ENCODE data around the gene PDCD1. TPM values are rescaled to one million over a fixed set of nuclear protein-coding genes. Genes with fewer than 3 reads are reported as not detected.
"Not testable (repeated sequence)": the region's sequence is repeated elsewhere in the genome, so short reads cannot be mapped to it uniquely, and the experiment has no call there.

The PDCD1 gene
- total RNA-seq, 1 experiment from 2014 or later, result not detected

DNA sequence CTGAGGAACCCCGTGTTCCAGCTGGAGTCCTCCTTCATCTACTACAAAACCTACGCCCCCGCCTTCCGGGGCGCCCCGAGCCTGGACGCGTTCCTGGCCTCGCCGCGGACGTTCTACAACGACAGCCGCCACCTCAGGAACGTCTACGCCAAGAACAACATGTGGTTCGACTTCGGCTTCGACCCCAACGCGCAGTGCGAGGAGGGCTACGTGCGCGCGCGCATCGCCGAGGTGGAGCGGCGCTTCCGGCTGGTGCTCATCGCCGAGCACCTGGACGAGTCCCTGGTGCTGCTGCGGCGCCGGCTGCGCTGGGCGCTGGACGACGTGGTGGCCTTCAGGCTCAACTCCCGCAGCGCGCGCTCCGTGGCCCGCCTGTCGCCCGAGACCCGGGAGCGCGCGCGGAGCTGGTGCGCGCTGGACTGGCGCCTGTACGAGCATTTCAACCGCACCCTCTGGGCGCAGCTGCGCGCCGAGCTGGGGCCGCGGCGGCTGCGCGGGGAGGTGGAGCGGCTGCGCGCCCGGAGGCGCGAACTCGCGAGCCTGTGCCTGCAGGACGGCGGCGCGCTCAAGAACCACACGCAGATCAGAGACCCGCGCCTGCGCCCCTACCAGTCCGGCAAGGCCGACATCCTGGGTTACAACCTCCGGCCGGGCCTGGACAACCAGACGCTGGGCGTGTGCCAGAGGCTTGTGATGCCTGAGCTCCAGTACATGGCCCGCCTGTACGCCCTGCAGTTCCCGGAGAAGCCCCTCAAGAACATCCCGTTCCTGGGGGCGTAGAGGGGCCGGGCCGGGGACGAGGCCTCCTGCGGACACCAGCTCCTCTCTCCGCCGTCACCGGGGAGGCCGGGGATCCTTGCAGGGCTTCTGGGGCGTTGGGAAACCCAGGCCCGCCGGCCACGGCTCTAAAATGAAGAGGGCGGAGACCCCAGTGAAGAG is 55.0 kb downstream of the PDCD1 start:
- Histone ChIP-seq H3K4me1 (replicated peaks; ENCODE audit: insufficient read depth) (no peaks in the 10 kb centered on the region), H3K27ac (no peak overlapping the region), H3K79me2 (ENCODE audit: low read depth) (no peaks in the 10 kb centered on the region), H2AFZ (no peak overlapping the region), H3K36me3 (ENCODE audit: low read depth) (no peaks in the 10 kb centered on the region), H3K27me3 (ENCODE audit: insufficient read depth, low read depth) (peaks cover 8% of the 10 kb centered on the region), H3K9me3 (ENCODE audit: insufficient read depth, low read depth) (no peaks in the 10 kb centered on the region), H3K4me2 (no peak overlapping the region), H4K20me1 (ENCODE audit: insufficient read depth) (no peaks in the 10 kb centered on the region), H3F3A (ENCODE audit: insufficient read depth, low read depth) (no peaks in the 10 kb centered on the region; the same call in 1 of the 2 replicates), H3K4me3 (no peak overlapping the region), H3K9me2 (ENCODE audit: insufficient read depth) (no peaks in the 10 kb centered on the region)
- CTCF ChIA-PET, result interaction anchor here (0.6 kb wide), 1 partner anchor 1161 kb away, joined by 7 read pairs; no protein-coding TSS in a partner anchor
- DNase-seq, result peak in 1 of 2 experiments; percentile 61
- no TSS peak for BruUV-seq (replicated peaks)
- TF ChIP-seq, protein P1, sequence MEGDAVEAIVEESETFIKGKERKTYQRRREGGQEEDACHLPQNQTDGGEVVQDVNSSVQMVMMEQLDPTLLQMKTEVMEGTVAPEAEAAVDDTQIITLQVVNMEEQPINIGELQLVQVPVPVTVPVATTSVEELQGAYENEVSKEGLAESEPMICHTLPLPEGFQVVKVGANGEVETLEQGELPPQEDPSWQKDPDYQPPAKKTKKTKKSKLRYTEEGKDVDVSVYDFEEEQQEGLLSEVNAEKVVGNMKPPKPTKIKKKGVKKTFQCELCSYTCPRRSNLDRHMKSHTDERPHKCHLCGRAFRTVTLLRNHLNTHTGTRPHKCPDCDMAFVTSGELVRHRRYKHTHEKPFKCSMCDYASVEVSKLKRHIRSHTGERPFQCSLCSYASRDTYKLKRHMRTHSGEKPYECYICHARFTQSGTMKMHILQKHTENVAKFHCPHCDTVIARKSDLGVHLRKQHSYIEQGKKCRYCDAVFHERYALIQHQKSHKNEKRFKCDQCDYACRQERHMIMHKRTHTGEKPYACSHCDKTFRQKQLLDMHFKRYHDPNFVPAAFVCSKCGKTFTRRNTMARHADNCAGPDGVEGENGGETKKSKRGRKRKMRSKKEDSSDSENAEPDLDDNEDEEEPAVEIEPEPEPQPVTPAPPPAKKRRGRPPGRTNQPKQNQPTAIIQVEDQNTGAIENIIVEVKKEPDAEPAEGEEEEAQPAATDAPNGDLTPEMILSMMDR (conservative IDR thresholded peaks at IDR 0.05), result no peak
- no peak for TF ChIP-seq EZH2 (IDR thresholded peaks at IDR 0.05; ENCODE audit: low read depth)
- POLR2A ChIA-PET (ENCODE audit: unreplicated experiment), result interaction anchor here (0.6 kb wide), 1 partner anchor 27 kb away, joined by 5 read pairs; no protein-coding TSS in a partner anchor
- intact Hi-C loops (cut with micrococcal nuclease; ENCODE audit: unreplicated experiment), result no loop called here

DNA sequence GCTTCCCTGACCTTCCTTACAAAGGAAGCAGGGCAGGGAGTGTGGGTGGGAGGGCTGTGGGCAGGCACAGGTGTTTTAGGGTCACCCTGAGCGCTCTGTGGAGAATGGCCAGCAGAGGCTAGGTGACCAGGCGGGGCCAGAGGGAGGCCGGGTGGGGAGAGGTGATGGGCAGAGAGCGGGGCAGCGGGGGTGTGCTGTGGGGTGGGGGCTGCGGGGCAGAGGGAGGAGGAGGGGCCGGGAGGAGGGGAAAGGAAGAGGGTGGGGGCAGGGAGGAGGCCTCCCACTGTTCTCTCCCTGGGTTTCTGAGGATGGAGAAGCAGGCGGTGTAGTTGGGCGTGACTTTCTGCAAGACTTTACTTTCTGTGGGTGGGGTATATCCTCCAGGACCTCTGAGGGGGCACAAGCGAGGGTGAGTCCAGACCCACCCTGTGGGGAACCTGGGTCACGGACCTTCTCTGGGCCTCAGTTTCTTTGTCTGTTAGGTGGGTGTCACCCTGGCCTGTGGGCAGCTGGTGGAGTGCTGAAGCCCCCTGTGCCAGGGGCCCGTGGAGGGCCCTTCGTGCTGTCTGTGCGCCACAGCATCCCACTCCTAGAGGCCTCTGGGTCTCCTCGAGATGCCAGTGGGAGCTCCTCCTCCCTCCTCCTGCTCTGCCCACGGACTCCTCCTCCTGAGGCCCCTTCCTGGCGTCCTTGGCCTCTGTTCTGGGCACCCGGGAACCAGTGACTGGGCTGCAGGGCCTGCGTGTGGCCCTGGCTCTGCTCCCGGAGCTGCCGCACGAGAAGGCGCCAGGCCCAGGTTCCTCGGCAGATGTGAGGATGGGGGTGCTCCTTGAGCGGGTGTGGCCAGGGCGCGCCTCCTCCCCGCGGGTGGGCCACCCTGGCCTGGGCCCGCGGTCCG is 56.0 kb downstream of the PDCD1 start:
- Histone ChIP-seq H3K4me1 (replicated peaks; ENCODE audit: insufficient read depth) (no peaks in the 10 kb centered on the region), H3K9me3 (ENCODE audit: insufficient read depth, low read depth) (no peaks in the 10 kb centered on the region), H3K79me2 (ENCODE audit: low read depth) (no peaks in the 10 kb centered on the region), H2AFZ (no peak overlapping the region), H3K36me3 (ENCODE audit: low read depth) (no peaks in the 10 kb centered on the region), H3K9me2 (ENCODE audit: insufficient read depth) (no peaks in the 10 kb centered on the region), H3K27ac (no peak overlapping the region), H3K4me2 (no peak overlapping the region), H3K4me3 (no peak overlapping the region), H3F3A (ENCODE audit: insufficient read depth, low read depth) (no peaks in the 10 kb centered on the region), H4K20me1 (ENCODE audit: insufficient read depth) (no peaks in the 10 kb centered on the region), H3K27me3 (ENCODE audit: insufficient read depth, low read depth) (peaks cover 8% of the 10 kb centered on the region)
- DNase-seq, result no peak
- ChIA-PET POLR2A (ENCODE audit: unreplicated experiment) (no interaction called here), CTCF (interaction anchor here (0.6 kb wide), 1 partner anchor 1160 kb away, joined by 7 read pairs; no protein-coding TSS in a partner anchor)
- TF ChIP-seq, protein P1 (conservative IDR thresholded peaks at IDR 0.05), result no peak
- no TSS peak for BruUV-seq (replicated peaks)
- intact Hi-C loops (cut with micrococcal nuclease; ENCODE audit: unreplicated experiment), result no loop called here

DNA sequence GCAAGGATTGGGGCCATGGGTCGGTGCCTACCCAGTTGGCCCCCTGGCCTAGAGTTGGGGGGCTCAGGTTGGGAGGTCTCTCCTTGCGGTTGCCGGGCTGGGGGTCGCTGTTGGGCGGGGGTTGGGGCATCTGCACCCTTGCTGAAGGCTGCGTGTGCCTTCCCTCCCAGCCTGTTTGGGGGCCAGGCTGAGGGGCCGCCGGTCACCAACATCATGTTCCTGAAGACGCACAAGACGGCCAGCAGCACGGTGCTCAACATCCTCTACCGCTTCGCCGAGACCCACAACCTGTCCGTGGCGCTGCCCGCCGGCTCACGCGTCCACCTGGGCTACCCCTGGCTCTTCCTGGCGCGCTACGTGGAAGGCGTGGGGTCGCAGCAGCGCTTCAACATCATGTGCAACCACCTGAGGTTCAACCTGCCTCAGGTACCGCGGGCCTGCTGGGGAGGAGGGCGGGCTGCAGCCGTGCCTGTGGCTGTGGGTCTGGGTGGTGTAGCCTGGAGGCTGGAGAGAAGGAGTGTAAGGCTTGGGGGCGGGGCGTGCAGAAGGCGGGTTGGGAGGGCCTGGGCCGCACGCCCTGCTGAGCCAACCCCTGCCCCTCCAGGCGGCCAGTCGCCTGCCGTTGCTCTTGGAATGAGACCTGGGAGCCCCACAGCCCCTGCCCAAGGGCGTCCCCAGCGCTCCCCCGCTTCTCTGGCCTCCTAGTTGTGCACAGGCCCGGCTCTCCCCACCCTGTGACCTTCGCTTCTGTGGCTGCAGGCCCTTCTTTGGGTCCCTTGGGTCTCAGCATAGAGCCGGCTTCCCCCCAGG is 56.9 kb downstream of the PDCD1 start:
- TF ChIP-seq, protein P1 (conservative IDR thresholded peaks at IDR 0.05), result no peak
- no peak for TF ChIP-seq EZH2 (IDR thresholded peaks at IDR 0.05; ENCODE audit: low read depth)
- Histone ChIP-seq H3K9me3 (ENCODE audit: insufficient read depth, low read depth) (no peaks in the 10 kb centered on the region), H2AFZ (no peak overlapping the region), H3F3A (ENCODE audit: insufficient read depth, low read depth) (no peaks in the 10 kb centered on the region), H3K27me3 (ENCODE audit: insufficient read depth, low read depth) (peaks cover 13% of the 10 kb centered on the region), H3K4me2 (no peak overlapping the region), H3K79me2 (ENCODE audit: low read depth) (no peaks in the 10 kb centered on the region), H3K27ac (no peak overlapping the region), H3K9me2 (ENCODE audit: insufficient read depth) (no peaks in the 10 kb centered on the region), H4K20me1 (ENCODE audit: insufficient read depth) (no peaks in the 10 kb centered on the region), H3K4me1 (replicated peaks; ENCODE audit: insufficient read depth) (no peaks in the 10 kb centered on the region), H3K36me3 (ENCODE audit: low read depth) (no peaks in the 10 kb centered on the region), H3K4me3 (no peak overlapping the region)
- BruUV-seq (replicated peaks), result no TSS peak
- intact Hi-C loops (cut with micrococcal nuclease; ENCODE audit: unreplicated experiment), result no loop called here
- CTCF ChIA-PET, result no interaction called here
- POLR2A ChIA-PET (ENCODE audit: unreplicated experiment), result no interaction called here
- DNase-seq, result no peak

DNA sequence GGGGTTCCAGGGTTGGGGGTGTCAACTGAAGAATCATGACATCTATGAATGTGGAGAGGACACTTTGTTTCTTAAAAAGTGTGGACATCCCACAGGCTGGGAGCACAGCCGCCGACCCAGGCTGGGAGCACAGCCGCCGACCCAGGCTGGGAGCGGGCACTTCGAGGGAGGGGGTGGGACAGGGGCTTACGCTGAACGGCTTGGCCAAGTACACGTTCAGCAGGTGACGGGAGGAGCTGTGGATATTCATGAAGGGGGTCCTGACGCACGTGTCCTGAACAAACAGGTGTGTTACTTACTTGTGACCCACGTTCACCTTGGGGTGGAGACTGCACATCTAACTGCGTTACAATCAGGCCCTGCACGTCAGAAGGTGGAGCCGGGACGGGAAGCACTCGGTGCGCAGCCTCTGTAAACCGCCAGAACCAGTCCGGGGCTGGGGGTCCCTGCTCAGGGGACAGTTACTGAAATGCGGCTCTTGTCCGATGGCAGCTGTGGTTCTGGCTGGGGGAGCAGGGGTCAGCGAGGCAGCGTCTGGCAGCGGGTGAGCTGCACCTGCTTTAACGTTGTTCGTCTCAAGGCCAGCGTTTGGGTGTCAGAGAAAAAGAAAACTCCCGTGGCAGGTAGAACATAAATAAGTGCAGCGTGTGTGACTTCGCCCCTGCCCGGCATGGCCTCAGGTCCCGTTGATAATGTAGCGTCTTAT is 58.3 kb downstream of the PDCD1 start:
- peaks cover 17% of the 10 kb centered on the region for H3K27me3 ChIP-seq (ENCODE audit: insufficient read depth, low read depth)
- H2AFZ ChIP-seq; H3K36me3 ChIP-seq (ENCODE audit: low read depth); POLR2A ChIA-PET (ENCODE audit: unreplicated experiment); H3K79me2 ChIP-seq (ENCODE audit: low read depth); H3K4me2 ChIP-seq; BruUV-seq (replicated peaks); H3K9me2 ChIP-seq (ENCODE audit: insufficient read depth); H3K9me3 ChIP-seq (ENCODE audit: insufficient read depth, low read depth); intact Hi-C loops (cut with micrococcal nuclease; ENCODE audit: unreplicated experiment); H3K27ac ChIP-seq; H4K20me1 ChIP-seq (ENCODE audit: insufficient read depth); H3K4me3 ChIP-seq; H3F3A ChIP-seq (ENCODE audit: insufficient read depth, low read depth); DNase-seq; H3K4me1 ChIP-seq (replicated peaks; ENCODE audit: insufficient read depth): not testable (repeated sequence)
- CTCF ChIA-PET, result interaction anchor here (0.7 kb wide), 1 partner anchor 84 kb away, joined by 3 read pairs; no protein-coding TSS in a partner anchor
